Activated CD4-positive, alpha-beta memory T cell treated with anti-CD3 and anti-CD28 coated beads for 36 hours (primary cell): ENCODE results near the gene DCST2. TPM values are rescaled to one million over a fixed set of nuclear protein-coding genes. Genes with fewer than 3 reads are reported as not detected.
A peak's percentile ranks its signal among the peaks of the same experiment; 100 is the strongest.

ENCODE experiments used
- CTCF ChIA-PET: fragments of 350-600 bp; sonication (Branson Sonifier 250); formaldehyde crosslinking; loops from one replicate; lab custom pipeline; 2021; ENCODE audit warnings: antibody characterized with exemption, inconsistent platforms; lab: Charles Lee
- POLR2A ChIA-PET: fragments of 350-600 bp; sonication (Branson Sonifier 250); formaldehyde crosslinking; loops from one replicate; lab custom pipeline; 2021; ENCODE audit warnings: antibody characterized with exemption; lab: Charles Lee
- DNase-seq: peaks from one replicate; pipeline ENCODE4 v3.0.0-alpha.2; 2020
- H3K27ac Mint-ChIP-seq: one replicate; pipeline ENCODE4 v1.8.0; 2021; ENCODE audit warnings: mixed read lengths
- H3K27me3 Mint-ChIP-seq: one replicate; pipeline ENCODE4 v1.8.0; 2021; ENCODE audit warnings: mixed read lengths
- H3K36me3 Mint-ChIP-seq: one replicate; pipeline ENCODE4 v1.8.0; 2021; ENCODE audit warnings: mixed read lengths
- H3K4me1 Mint-ChIP-seq: one replicate; pipeline ENCODE4 v1.8.0; 2021; ENCODE audit warnings: low read depth, mixed read lengths
- H3K4me3 Mint-ChIP-seq: one replicate; pipeline ENCODE4 v1.8.0; 2021; ENCODE audit warnings: mild to moderate bottlenecking, mixed read lengths
- H3K9me3 Mint-ChIP-seq: one replicate; pipeline ENCODE4 v1.8.0; 2021; ENCODE audit warnings: mixed read lengths
- intact Hi-C: fragments of 100-400 bp; cut with micrococcal nuclease; formaldehyde crosslinking; loops from one replicate; pipeline ENCODE4 v1.15.1; 2023
- total RNA-seq, 2 experiments: library from RNA; stranded (reverse); gene quantifications; one replicate each; pipeline ENCODE4 v1.2.3, GENCODE V29; 2021

The DCST2 gene
- total RNA-seq, 2 experiments from 2014 or later: 1.1 to 1.3 TPM

DNA sequence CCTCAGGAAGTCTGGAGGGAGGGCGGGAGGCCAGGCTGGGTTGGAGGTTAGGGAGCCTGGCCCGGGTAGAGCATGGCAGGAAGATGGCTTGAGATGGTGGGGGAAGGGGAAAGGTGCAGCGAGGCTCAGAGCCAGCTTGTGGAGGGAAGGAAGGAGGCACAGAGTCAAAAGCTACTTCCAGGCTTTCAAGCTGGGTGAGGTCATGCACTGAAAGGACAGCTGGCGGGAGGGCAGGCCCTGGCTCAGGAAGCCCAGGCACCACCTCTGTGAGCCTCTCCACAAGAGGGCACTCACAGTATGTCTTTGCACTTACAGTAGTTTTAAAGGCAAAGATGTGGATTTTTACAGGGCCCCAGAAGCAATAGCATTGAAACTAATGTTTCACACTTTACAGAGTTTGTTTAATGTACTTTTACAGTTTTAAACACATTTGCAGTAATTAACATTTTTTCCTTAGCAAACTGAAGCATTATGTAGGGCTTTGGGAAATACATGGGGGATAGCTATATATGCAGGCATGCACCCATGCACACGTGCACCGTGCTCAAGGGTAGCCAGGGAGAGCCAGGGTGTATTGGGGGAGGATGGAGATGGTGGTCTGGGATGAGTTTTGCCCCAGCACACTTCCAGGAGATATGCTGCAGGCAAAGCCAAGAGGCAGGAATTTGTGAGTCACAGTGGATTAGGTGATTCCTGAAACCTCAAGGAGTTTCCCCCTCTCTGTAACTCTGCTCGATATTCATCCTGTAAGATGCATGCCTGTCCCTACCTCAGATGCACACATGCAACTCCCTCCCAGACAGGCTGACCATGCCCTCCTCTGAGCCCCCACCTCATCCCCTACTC is 11.5 kb upstream of the DCST2 start:
- Mint-ChIP-seq H3K36me3 (no peaks in the 10 kb centered on the region), H3K9me3 (no peaks in the 10 kb centered on the region), H3K27me3 (no peaks in the 10 kb centered on the region), H3K4me1 (peaks cover 8% of the 10 kb centered on the region), H3K4me3 (no peak overlapping the region), H3K27ac (no peak overlapping the region)
- CTCF ChIA-PET: interaction anchor here (0.5 to 15.3 kb wide), 28 partner anchors 10 to 288 kb away, joined by 3 to 245 read pairs (median 5); partner anchors contain the start of genes EFNA3, EFNA4, KRTCAP2 and PBXIP1
- intact Hi-C loops: loop anchor here (1.0 to 2.0 kb wide), 2 partner anchors 16 to 40 kb away; no protein-coding TSS in a partner anchor
- POLR2A ChIA-PET: interaction anchor here (0.9 to 1.5 kb wide), 2 partner anchors 40 to 41 kb away, joined by 3 to 4 read pairs; no protein-coding TSS in a partner anchor
- peak; percentile 76 for DNase-seq

DNA sequence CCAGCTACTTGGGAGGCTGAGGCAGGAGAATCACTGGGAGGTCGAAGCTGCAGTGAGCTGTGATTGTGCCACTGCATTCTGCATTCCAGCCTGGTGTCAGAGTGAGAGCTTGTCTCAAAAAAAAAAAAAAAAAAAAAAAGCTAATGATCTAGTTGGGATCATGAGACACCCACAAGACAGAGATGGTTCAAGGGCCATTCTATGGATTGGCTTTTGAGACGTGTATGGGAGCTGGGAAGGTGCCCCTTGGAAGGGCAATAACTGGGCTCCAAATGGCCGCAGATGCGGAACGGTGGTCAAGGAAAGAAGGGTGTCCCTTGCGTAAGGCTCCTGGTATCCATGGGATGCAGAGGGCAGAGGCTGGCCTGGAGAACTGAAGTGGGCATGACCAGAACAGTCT is 10.8 kb upstream of the DCST2 start:
- Mint-ChIP-seq H3K9me3 (no peaks in the 10 kb centered on the region), H3K27ac (no peak overlapping the region), H3K27me3 (peaks cover under 1% of the 10 kb centered on the region), H3K4me3 (no peak overlapping the region), H3K4me1 (peaks cover 7% of the 10 kb centered on the region), H3K36me3 (no peaks in the 10 kb centered on the region)
- ChIA-PET CTCF (interaction anchor here (0.6 to 15.3 kb wide), 27 partner anchors 10 to 133 kb away, joined by 3 to 245 read pairs (median 5); partner anchors contain the start of genes DCST1, EFNA3, EFNA4 and KRTCAP2), POLR2A (interaction anchor here (1.5 kb wide), 1 partner anchor 41 kb away, joined by 4 read pairs; no protein-coding TSS in a partner anchor)
- intact Hi-C loops: loop anchor here (2.0 kb wide), 1 partner anchor 40 kb away; no protein-coding TSS in a partner anchor
- DNase-seq: no peak

DNA sequence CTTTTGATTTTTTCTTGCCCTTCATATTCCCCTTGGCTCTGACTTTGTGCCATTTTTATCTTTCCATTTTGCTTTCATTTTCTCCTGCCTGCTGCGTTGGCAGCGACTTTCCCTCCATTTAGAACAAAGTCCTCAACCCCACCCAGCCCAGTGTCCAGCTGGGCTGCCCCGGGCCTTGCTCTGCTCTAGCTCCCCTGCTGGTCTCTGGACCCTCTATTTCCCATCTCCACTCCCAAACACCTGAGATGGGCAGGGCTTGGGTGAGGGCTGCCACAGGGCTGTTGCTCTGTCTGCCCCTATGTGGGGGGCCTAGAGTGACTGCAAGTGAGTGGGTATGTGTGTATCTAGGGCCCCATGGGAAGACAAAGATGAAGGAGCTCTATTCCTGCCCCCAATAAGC is 10.2 kb upstream of the DCST2 start:
- no peak overlapping the region for H3K27ac Mint-ChIP-seq
- intact Hi-C loops: loop anchor here (2.0 kb wide), 1 partner anchor 41 kb away; no protein-coding TSS in a partner anchor
- H3K9me3 Mint-ChIP-seq: no peaks in the 10 kb centered on the region
- H3K4me3 Mint-ChIP-seq: no peak overlapping the region
- DNase-seq: no peak
- peaks cover 2% of the 10 kb centered on the region for H3K27me3 Mint-ChIP-seq
- POLR2A ChIA-PET: no interaction called here
- CTCF ChIA-PET: interaction anchor here (0.9 to 15.3 kb wide), 24 partner anchors 9 to 134 kb away, joined by 3 to 245 read pairs (median 6); partner anchors contain the start of genes DCST1, EFNA3, EFNA4 and KRTCAP2
- H3K36me3 Mint-ChIP-seq: no peaks in the 10 kb centered on the region
- peaks cover 7% of the 10 kb centered on the region for H3K4me1 Mint-ChIP-seq

DNA sequence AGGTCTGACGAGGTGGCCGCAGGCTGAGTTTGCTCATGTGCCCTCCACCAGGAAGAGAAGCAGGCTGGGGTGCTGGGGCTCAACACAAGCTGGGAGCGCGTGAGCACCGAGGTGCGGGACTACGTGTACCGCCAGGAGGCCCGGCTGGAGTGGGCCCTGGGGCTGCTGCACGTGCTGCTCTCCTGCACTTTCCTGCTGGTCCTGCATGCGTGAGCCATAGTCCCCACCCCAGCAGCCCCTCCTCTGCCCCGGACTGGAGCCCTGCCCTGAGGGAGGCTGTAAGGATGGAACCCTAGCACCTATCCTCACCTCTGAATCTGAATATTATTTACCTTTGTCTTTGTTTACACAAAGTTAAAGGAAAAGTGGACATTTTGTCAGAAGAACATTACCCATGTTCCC is 9.7 kb upstream of the DCST2 start:
- Mint-ChIP-seq H3K36me3 (no peaks in the 10 kb centered on the region), H3K4me1 (peaks cover 7% of the 10 kb centered on the region), H3K9me3 (no peaks in the 10 kb centered on the region), H3K27ac (no peak overlapping the region), H3K4me3 (no peak overlapping the region), H3K27me3 (peaks cover 2% of the 10 kb centered on the region)
- no peak for DNase-seq
- intact Hi-C loops: no loop called here
- CTCF ChIA-PET: interaction anchor here (0.9 to 15.3 kb wide), 18 partner anchors 9 to 129 kb away, joined by 3 to 245 read pairs (median 6); partner anchors contain the start of genes DCST1, EFNA4, KRTCAP2 and PBXIP1
- POLR2A ChIA-PET: no interaction called here

DNA sequence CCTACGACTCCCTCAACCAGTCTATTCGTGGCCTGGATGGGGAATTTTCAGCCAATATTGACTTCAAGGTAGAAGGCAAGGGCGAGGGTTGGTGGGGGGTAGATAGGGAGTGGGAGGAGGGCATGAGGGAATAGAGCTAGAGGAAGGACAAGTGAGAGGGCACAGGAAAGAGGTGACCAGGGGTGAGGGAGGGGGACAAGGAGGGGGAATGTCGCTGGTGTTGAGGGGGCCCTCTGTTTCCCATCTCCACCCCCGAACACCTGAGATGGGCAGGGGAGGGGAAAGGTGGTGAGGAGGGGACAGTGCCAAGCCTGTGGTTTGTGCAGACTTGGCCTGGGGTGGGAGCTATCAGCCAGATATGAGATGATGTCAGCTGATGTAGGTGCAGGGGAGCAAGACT is 9.2 kb upstream of the DCST2 start:
- Mint-ChIP-seq H3K27ac (no peak overlapping the region), H3K27me3 (peaks cover 2% of the 10 kb centered on the region), H3K36me3 (no peaks in the 10 kb centered on the region), H3K9me3 (no peaks in the 10 kb centered on the region), H3K4me3 (no peak overlapping the region), H3K4me1 (peaks cover 7% of the 10 kb centered on the region)
- intact Hi-C loops: no loop called here
- CTCF ChIA-PET: interaction anchor here (1.3 to 15.3 kb wide), 5 partner anchors 17 to 125 kb away, joined by 5 to 245 read pairs (median 19); partner anchors contain the start of gene EFNA4
- POLR2A ChIA-PET: no interaction called here
- no peak for DNase-seq

DNA sequence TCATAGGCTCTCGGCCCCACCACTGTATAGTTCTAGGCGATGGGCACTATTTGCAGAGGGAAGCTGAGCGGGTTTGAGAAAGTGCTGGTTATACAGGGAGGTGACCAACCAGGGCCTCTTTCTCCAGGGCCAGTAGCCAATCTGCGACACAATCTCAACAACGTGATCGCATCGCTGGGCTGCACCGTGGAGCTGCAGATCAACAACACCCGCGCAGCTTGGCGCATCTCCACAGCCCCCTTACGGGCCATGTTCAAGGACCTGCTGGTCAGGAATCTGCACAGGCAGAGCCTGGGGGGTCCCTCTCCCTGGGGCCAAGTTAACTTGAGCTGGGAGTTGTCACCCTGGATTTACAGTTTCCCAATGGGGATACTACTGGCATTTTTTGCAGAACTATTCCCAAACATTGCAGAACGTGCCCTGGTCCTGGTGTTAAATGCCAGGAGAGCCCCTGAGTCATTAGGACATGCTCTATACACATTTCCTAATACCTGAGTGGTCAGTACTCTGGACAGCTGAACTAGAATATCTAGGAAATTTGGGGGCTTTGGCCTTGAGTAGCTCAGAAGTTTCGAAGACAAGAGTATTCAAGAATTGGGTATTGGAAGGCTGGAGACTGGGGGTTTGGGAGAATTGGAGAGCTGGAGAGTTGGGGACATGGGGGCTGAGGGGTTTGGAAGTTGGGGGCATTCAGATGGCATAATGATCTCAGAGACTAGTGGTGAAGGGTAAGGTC is 6.9 kb upstream of the DCST2 start:
- ChIA-PET CTCF (interaction anchor here (1.0 to 15.3 kb wide), 5 partner anchors 10 to 481 kb away, joined by 3 to 245 read pairs (median 4); partner anchors contain the start of genes ADAM15 and EFNA4), POLR2A (interaction anchor here (1.1 kb wide), 1 partner anchor 20 kb away, joined by 3 read pairs; no protein-coding TSS in a partner anchor)
- DNase-seq: no peak
- Mint-ChIP-seq H3K27ac (no peak overlapping the region), H3K4me3 (no peak overlapping the region), H3K4me1 (peaks cover 7% of the 10 kb centered on the region), H3K27me3 (peaks cover 2% of the 10 kb centered on the region), H3K36me3 (no peaks in the 10 kb centered on the region), H3K9me3 (no peaks in the 10 kb centered on the region)
- intact Hi-C loops: no loop called here

DNA sequence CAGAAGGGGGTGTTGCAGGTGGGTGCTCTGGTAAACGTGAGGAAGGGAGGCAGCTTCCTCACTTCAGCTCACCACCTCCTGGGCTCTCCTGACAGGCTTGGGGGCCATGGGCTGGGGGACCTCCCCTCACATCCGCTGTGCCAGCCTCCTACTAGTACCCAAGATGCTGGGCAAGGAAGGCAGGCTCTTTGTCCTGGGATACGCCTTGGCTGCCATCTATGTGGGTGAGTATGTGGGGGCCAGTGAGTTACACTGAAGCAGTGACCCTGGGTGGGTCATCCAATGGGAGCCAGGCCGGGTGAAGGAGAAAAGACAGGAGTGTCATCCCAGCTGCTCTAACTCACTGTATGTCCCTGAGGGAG is 5.7 kb upstream of the DCST2 start:
- no peak overlapping the region for H3K27ac Mint-ChIP-seq
- DNase-seq: no peak
- H3K36me3 Mint-ChIP-seq: no peaks in the 10 kb centered on the region
- ChIA-PET POLR2A (no interaction called here), CTCF (interaction anchor here (0.5 to 5.2 kb wide), 6 partner anchors 11 to 166 kb away, joined by 3 to 23 read pairs (median 4); partner anchors contain the start of gene ADAM15)
- H3K9me3 Mint-ChIP-seq: no peaks in the 10 kb centered on the region
- H3K4me1 Mint-ChIP-seq: no peaks in the 10 kb centered on the region
- intact Hi-C loops: no loop called here
- peaks cover 2% of the 10 kb centered on the region for H3K27me3 Mint-ChIP-seq
- H3K4me3 Mint-ChIP-seq: no peak overlapping the region

DNA sequence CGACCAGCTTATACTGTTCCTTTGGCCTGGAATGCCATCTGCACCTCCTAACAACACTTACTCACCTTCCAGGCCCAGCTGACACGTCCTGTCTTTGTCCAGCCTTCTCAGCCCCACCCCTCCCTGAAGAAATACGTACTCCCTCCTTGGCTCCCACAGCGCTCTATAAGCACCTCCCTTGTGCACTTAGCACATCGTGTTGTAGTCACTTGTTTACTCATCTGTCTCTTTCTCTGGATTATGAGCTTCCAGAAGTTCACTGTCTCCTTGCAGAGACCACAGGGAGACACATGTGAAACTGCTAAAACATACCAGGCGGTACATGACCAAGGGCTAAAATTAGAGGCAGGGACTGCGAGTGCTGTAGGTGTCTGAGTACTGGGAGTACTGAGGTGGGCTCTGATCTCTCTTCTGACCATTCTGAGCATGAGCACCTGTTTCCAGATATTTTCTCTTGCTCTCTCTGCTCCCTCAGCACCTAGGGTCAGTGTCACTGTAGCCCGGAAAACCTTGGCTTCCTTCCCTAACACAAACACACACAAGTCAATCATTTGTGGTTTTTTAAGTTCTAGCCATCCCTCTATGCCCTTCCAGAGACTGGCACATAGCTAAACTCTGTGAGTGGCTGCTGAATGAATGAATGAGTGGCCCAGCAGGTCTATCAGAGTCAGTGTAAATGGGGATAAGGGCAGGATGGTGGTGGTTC is 5.2 kb upstream of the DCST2 start:
- Mint-ChIP-seq H3K36me3 (no peaks in the 10 kb centered on the region), H3K4me3 (no peak overlapping the region), H3K27me3 (peaks cover 2% of the 10 kb centered on the region), H3K9me3 (no peaks in the 10 kb centered on the region), H3K4me1 (no peaks in the 10 kb centered on the region), H3K27ac (no peak overlapping the region)
- intact Hi-C loops: no loop called here
- POLR2A ChIA-PET: no interaction called here
- CTCF ChIA-PET: interaction anchor here (0.5 to 5.2 kb wide), 6 partner anchors 12 to 166 kb away, joined by 3 to 23 read pairs (median 4); partner anchors contain the start of gene ADAM15
- no peak for DNase-seq

DNA sequence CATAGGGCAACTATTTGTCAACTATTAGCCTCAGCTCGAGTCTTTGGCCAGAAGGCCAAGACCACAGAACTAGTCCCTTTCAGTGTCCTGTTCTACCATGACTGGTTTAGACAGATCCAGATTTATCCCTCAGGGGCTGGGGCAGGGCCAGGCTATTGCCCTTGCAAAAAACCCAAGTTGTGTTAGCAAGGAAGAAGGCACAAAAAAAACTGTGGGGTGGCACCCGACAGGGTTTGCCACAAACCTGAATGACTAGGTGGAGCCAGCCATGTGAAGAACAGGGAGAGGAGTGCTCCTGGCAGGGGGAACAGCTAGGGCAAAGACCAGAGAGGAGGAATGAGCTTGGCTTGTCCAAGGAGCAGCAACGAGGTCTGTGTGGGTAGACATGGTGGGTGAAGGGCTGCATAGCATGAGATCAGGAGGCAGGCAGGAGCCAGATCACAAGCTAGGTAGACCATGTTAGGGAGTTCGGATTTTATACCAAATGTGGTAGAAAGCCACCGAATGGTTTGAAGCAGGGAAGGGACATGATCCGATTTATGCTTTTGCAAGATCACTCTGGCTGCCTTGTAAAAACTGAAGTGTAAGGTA is 4.4 kb upstream of the DCST2 start:
- POLR2A ChIA-PET: no interaction called here
- Mint-ChIP-seq H3K27me3 (peaks cover 2% of the 10 kb centered on the region), H3K9me3 (no peaks in the 10 kb centered on the region), H3K27ac (no peak overlapping the region), H3K36me3 (no peaks in the 10 kb centered on the region), H3K4me3 (no peak overlapping the region), H3K4me1 (no peaks in the 10 kb centered on the region)
- CTCF ChIA-PET: interaction anchor here (1.0 to 5.2 kb wide), 3 partner anchors 12 to 43 kb away, joined by 3 to 23 read pairs (median 10); partner anchors contain the start of gene ADAM15
- intact Hi-C loops: no loop called here
- no peak for DNase-seq

DNA sequence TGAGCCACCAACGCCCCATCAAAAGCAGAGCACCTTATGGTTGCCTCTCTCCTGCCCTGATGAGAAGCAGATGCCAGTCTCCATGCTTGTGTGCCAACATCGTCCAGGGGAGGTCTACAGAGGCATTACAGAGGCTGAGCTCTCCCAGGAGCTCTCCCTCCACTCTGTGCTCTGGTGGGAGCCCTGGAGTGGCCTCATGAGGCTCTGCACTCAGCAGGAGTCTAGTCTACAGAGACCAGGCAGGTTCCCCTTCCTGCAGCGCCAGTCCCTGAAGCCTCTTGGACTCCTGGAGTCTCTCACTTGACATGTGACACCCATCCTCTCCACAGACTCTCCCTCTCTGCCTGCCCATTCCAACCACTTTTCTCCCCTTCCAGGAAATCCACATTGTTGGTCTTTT is 3.5 kb upstream of the DCST2 start:
- POLR2A ChIA-PET: no interaction called here
- intact Hi-C loops: no loop called here
- Mint-ChIP-seq H3K9me3 (no peaks in the 10 kb centered on the region), H3K27ac (no peak overlapping the region), H3K27me3 (peaks cover 2% of the 10 kb centered on the region), H3K4me3 (no peak overlapping the region), H3K36me3 (no peaks in the 10 kb centered on the region), H3K4me1 (no peaks in the 10 kb centered on the region)
- CTCF ChIA-PET: interaction anchor here (5.2 kb wide), 1 partner anchor 13 kb away, joined by 23 read pairs; the partner anchor contains the start of gene ADAM15
- no peak for DNase-seq

DNA sequence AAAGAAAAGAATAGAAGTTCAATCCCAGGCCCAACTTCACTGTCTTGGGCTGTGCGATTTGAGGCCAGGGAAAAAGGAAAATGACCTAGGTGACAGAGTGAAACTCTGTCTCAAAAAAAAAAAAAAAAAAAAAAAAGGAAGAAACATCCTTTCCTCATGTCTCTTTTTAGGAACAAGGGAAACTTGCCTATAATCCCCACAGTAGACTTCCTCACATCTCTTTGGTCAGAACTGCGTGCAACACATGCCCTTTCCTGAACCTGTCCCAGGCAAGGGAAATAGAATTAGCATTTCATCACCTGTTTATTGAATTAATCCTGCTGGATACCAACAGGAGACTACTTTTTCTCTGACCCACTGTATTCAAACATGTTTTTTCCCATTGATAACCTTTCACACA is 2.4 kb upstream of the DCST2 start:
- H3K27ac Mint-ChIP-seq: no peak overlapping the region
- CTCF ChIA-PET: interaction anchor here (1.0 to 2.3 kb wide), 3 partner anchors 8 to 15 kb away, joined by 3 to 6 read pairs (median 3); partner anchors contain the start of gene ADAM15
- H3K4me1 Mint-ChIP-seq: no peaks in the 10 kb centered on the region
- H3K4me3 Mint-ChIP-seq: no peak overlapping the region
- POLR2A ChIA-PET: no interaction called here
- H3K36me3 Mint-ChIP-seq: no peaks in the 10 kb centered on the region
- no peak for DNase-seq
- intact Hi-C loops: no loop called here
- H3K9me3 Mint-ChIP-seq: no peaks in the 10 kb centered on the region
- peaks cover 2% of the 10 kb centered on the region for H3K27me3 Mint-ChIP-seq
